AG04450 (cell line): Measurements from ENCODE around the gene COA3. TPM values are rescaled to one million over a fixed set of nuclear protein-coding genes. Genes with fewer than 3 reads are reported as not detected.

ENCODE experiments used
- CTCF ChIA-PET: fragments of 300-600, 350-600 bp; formaldehyde crosslinking; extraction: SDS; loops from one replicate; lab custom pipeline; 2022; ENCODE audit warnings: antibody characterized with exemption, inconsistent platforms; lab: Charles Lee
- POLR2A ChIA-PET: fragments of 350-600 bp; formaldehyde crosslinking; extraction: SDS; loops from one replicate; lab custom pipeline; 2021; ENCODE audit warnings: antibody characterized with exemption, inconsistent platforms; lab: Yijun Ruan, JAX
- DNase-seq: peaks from one replicate; pipeline ENCODE4 v3.0.0-alpha.2; 2011; ENCODE audit warnings: low read depth, low spot score
- H3K27ac ChIP-seq: one replicate; pipeline ENCODE4 v1.5.1; 2012; ENCODE audit warnings: low read depth, low read length, control low read depth
- H3K27me3 ChIP-seq: one replicate; pipeline ENCODE4 v1.6.0; 2012; ENCODE audit warnings: low read length; ENCODE audit not compliant: control insufficient read depth, insufficient read depth
- H3K4me3 ChIP-seq: 2 replicates; pipeline ENCODE4 v1.5.1; 2011; ENCODE audit warnings: mild to moderate bottlenecking, low read depth, low read length, control low read depth
- H3K9me3 ChIP-seq: 2 replicates; pipeline ENCODE4 v1.5.1; 2012; ENCODE audit warnings: low read length; ENCODE audit not compliant: control insufficient read depth, insufficient read depth
- CTCF ChIP-seq: IDR thresholded peaks from 2 replicates; pipeline ENCODE4 v1.5.1; 2011; ENCODE audit warnings: low read depth, low read length, control low read depth, inconsistent platforms
- polyA plus RNA-seq: library from polyadenylated mRNA; depleted of rRNA; stranded (reverse); fragments of >200 nt; gene quantifications from 2 replicates; pipeline ENCODE4 v1.2.3, GENCODE V29; 2011; rRNA removed
- small RNA-seq: library from RNA; depleted of rRNA; stranded (forward); fragments of <200 nt; gene quantifications from one replicate; pipeline ENCODE3, GENCODE V24; 2012; ENCODE audit warnings: low read depth; ENCODE audit not compliant: insufficient read length

The COA3 gene
- polyA plus RNA-seq, 1 experiment = 86.7 TPM

GRCh38 chr17:42750739-42751344, 47.7 kb downstream of the COA3 start:
- no peak for DNase-seq
- POLR2A ChIA-PET = interaction anchor here (1.0 kb wide), 1 partner anchor 73 kb away, joined by 5 read pairs; the partner anchor contains the start of gene BECN1

DNA sequence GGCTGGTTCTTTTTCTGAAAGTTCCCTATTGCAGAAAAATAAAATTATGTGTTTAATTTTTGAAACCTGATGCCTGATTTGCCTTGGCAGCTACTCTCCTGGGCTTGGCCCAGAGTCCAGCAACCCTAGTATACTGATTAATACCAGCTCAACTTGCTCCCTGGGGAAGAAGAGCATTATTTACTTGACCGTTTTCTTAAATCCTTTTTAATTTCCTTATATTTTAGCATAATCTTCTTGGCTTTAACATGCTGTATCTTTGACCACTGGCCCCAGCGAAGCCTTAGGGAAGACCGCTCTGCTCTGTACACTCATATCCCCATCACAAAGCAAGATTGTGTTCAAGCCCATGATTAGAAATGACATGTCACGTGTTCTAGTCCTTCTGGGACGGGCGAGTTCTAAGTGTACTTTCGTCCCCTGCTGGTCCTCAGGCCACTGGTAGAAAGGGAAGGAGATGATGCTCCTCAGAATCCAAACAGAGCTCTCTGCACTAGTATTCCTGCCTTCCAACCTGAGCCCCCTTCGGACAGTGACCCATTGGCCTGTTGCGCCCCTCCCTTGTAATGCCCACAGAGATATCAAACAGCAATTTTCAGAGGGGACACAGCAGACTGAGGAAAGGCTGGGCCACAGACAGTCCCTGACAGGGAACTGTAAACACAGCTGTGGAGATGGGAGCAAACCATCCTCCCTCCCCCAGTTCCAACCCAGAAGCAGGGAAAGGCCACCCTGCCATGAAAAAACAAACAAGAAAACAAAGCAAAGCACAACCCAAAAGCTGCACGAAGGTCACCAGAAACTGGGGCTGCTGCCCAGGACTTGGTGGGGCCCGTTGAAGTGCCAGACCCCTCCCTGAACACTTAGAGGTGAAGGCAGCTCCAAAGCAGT, 49.4 kb downstream of the COA3 start:
- no peak for TF ChIP-seq CTCF
- Histone ChIP-seq H3K27ac (no peak overlapping the region), H3K9me3 (no peaks in the 10 kb centered on the region; the same call in 1 of the 2 replicates), H3K4me3 (no peak overlapping the region), H3K27me3 (peaks cover 6% of the 10 kb centered on the region)
- ChIA-PET POLR2A (no interaction called here), CTCF (interaction anchor here (9.6 kb wide), 1 partner anchor 14 kb away, joined by 64 read pairs; no protein-coding TSS in a partner anchor)
- no peak for DNase-seq

More at GRCh38 chr17:42750739-42751344, 47.7 kb downstream of the COA3 start:
- TF ChIP-seq CTCF = no peak
- no peak overlapping the region for H3K27ac ChIP-seq
- peaks cover 8% of the 10 kb centered on the region for H3K27me3 ChIP-seq
- CTCF ChIA-PET = interaction anchor here (9.6 kb wide), 1 partner anchor 12 kb away, joined by 64 read pairs; no protein-coding TSS in a partner anchor
- H3K9me3 ChIP-seq = no peaks in the 10 kb centered on the region
- no peak overlapping the region for H3K4me3 ChIP-seq

GRCh38 chr17:42748202-42748907, 50.1 kb downstream of the COA3 start:
- ChIA-PET POLR2A (no interaction called here), CTCF (interaction anchor here (9.6 kb wide), 1 partner anchor 15 kb away, joined by 64 read pairs; no protein-coding TSS in a partner anchor)
- TF ChIP-seq CTCF = no peak
- H3K27ac ChIP-seq = no peak overlapping the region
- peaks cover 3% of the 10 kb centered on the region for H3K27me3 ChIP-seq
- no peak overlapping the region for H3K4me3 ChIP-seq
- H3K9me3 ChIP-seq = no peaks in the 10 kb centered on the region; the same call in 1 of the 2 replicates
- DNase-seq = no peak

Small RNAs within 50 kb of the gene (small RNA-seq; reads per million reads assigned to genes)
- not detected for gene HMGN2P15
- gene MIR6781 = not detected

Other genes starting within 250 kb of the COA3 start
- 0.87 and 1.4 TPM in 2 replicates for gene HSD17B1, start 245.8 kb downstream of the COA3 start, polyA plus RNA-seq
- 29.4 and 36.8 TPM in 2 replicates for gene COASY, start 236.6 kb downstream of the COA3 start, polyA plus RNA-seq
- 35.4 and 38.2 TPM in 2 replicates for gene MLX, start 231.6 kb downstream of the COA3 start, polyA plus RNA-seq
- gene PSMC3IP, start 221.0 kb downstream of the COA3 start, polyA plus RNA-seq = 3.0 and 5.1 TPM in 2 replicates
- 27.5 and 32.7 TPM in 2 replicates for gene RETREG3, start 189.3 kb downstream of the COA3 start, polyA plus RNA-seq
- gene TUBG1, start 189.0 kb downstream of the COA3 start, polyA plus RNA-seq = 28.4 and 36.3 TPM in 2 replicates
- 7.8 and 9.9 TPM in 2 replicates for gene TUBG2, start 139.4 kb downstream of the COA3 start, polyA plus RNA-seq
- 3.6 and 4.3 TPM in 2 replicates for gene PLEKHH3, start 121.7 kb downstream of the COA3 start, polyA plus RNA-seq
- 0.45 and 0.76 TPM in 2 replicates for gene CCR10, start 116.9 kb downstream of the COA3 start, polyA plus RNA-seq
- 53.7 and 62.9 TPM in 2 replicates for gene CNTNAP1, start 116.2 kb downstream of the COA3 start, polyA plus RNA-seq
- gene EZH1, start 53.7 kb downstream of the COA3 start, polyA plus RNA-seq = 18.8 and 26.3 TPM in 2 replicates
- 1.4 and 1.7 TPM in 2 replicates for gene RAMP2, start 37.5 kb downstream of the COA3 start, polyA plus RNA-seq
- gene VPS25, start 25.3 kb downstream of the COA3 start, polyA plus RNA-seq = 94.0 and 107 TPM in 2 replicates
- gene WNK4, start 18.1 kb downstream of the COA3 start, polyA plus RNA-seq = 2.3 and 2.7 TPM in 2 replicates
- gene CNTD1, start 157 bp upstream of the COA3 start, polyA plus RNA-seq = 0.09 and 0.14 TPM in 2 replicates
- 106 and 107 TPM in 2 replicates for gene BECN1, start 25.6 kb upstream of the COA3 start, polyA plus RNA-seq
- gene PSME3, start 34.7 kb upstream of the COA3 start, polyA plus RNA-seq = 111 and 129 TPM in 2 replicates
- 0.16 and 0.33 TPM in 2 replicates for gene AOC2, start 45.9 kb upstream of the COA3 start, polyA plus RNA-seq
- gene AOC3, start 52.5 kb upstream of the COA3 start, polyA plus RNA-seq = 0.10 and 0.12 TPM in 2 replicates
- not detected in 2 replicates for gene G6PC1, start 102.1 kb upstream of the COA3 start, polyA plus RNA-seq
- 39.7 and 39.8 TPM in 2 replicates for gene AARSD1, start 165.8 kb upstream of the COA3 start, polyA plus RNA-seq
- 1.8 and 1.9 TPM in 2 replicates for gene PTGES3L, start 181.4 kb upstream of the COA3 start, polyA plus RNA-seq
- gene RUNDC1, start 181.9 kb upstream of the COA3 start, polyA plus RNA-seq = 8.7 and 9.4 TPM in 2 replicates
- 4,202 and 4,485 TPM in 2 replicates for gene RPL27, start 199.7 kb upstream of the COA3 start, polyA plus RNA-seq
- 24.1 and 25.7 TPM in 2 replicates for gene IFI35, start 208.1 kb upstream of the COA3 start, polyA plus RNA-seq
- 228 and 236 TPM in 2 replicates for gene VAT1, start 223.7 kb upstream of the COA3 start, polyA plus RNA-seq
- gene RND2, start 226.5 kb upstream of the COA3 start, polyA plus RNA-seq = 1.7 and 2.1 TPM in 2 replicates